Renal cortex interstitium (tissue), 11 donors: ENCODE data around the gene ATP6V0D1. TPM values are rescaled to one million over a fixed set of nuclear protein-coding genes. Genes with fewer than 3 reads are reported as not detected.
A peak's percentile ranks its signal among the peaks of the same experiment; 100 is the strongest.
"Not testable (repeated sequence)": the region's sequence is repeated elsewhere in the genome, so short reads cannot be mapped to it uniquely, and the experiment has no call there.

ENCODE experiments used
- DNase-seq, 11 donors: peaks; one replicate each; pipeline ENCODE4 v3.0.0-alpha.2; 2013; ENCODE audit warnings: low read depth in 9 of 11, low spot score in 4 of 11; ENCODE audit errors: extremely low read depth in 1 of 11
- polyA plus RNA-seq, 3 donors: library from polyadenylated mRNA; unstranded; fragments of 120-200 nt; gene quantifications; one replicate each; pipeline ENCODE4 v1.2.1, GENCODE V29; 2013; ENCODE audit not compliant: insufficient read length in 3 of 3

The ATP6V0D1 gene
- polyA plus RNA-seq, 3 donors, result 84.1 to 99.9 (median 90.5) TPM

DNA sequence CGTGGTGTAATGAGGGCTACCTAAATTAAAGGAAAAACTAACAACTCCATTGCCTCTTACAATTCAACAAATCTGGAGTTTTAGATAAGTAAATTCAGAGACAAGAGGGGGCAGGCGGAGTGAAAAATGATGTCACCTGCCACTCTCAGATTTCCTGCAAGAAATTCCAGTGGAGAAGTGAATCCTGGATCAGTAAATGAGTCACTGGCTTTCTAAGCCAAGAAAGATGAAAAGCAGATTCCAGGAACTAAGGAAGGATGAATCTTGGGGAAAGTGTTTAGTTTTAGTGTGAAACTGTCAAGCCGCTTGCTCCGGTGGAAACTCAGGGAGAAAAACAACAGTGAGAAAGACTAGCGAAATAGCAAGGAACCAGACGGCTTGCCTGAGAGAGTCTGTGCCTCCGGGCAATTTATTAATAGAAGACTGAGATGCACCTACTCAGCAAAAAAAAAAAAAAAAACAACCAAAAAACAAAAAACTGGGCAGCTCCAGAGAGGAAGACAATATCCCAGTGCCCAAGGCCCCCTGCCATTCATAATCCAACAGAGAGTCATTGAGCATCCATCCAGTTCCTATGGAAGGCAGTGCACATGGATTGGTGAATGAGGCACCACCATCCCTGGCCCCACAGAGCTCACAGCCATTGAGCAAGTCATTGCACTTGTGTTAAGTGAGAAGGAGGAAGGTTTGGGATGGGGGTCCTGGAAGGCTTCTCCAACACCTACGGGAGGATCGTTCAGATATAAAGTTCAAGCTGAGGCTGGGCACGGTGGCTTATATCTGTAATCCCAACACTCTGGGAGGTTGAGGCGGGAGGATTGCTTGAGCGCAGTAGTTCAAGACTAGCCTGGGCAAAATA lies 35.6 kb upstream of the ATP6V0D1 start:
- no peak for DNase-seq

DNA sequence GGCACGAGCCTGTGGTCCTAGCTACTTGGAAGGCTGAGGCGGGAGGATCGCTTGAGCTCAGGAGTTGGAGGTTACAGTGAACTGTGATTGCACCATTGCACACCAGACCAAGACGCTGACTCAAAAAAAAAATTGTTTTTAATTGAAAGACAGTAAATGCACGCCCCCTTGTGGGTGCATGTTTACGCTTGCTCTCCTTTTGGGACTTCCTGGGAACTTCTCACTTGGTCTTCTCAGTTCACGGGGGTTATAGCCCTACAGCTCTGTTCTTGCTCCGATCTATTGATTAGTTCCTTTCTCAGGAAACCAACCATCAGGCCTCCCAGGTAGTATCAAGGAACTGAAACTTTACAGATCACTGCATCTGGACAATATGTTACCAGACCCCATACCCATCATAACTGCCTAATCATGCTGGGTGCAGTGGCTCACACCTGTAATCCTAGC lies 33.4 kb upstream of the ATP6V0D1 start:
- peak in 1 of 11 donors; percentile 60 for DNase-seq

DNA sequence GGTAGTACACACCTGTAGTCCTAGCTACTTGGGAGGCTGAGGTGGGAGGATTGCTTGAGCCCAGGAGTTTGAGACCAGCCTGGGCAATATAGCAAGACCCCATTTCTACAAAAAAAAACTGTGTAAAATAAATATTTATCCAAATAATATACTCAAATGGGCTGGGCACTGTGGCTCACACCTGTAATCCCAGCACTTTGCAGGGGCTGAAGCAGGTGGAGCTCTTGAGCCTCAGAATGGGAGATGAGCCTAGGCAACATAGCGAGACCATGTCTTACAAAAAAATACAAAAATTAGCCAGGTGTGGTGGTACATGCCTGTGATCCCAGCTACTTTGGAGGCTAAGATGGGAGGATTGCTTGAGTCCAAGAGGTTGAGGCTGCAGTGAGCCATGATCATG lies 32.9 kb upstream of the ATP6V0D1 start:
- not testable (repeated sequence) for DNase-seq

DNA sequence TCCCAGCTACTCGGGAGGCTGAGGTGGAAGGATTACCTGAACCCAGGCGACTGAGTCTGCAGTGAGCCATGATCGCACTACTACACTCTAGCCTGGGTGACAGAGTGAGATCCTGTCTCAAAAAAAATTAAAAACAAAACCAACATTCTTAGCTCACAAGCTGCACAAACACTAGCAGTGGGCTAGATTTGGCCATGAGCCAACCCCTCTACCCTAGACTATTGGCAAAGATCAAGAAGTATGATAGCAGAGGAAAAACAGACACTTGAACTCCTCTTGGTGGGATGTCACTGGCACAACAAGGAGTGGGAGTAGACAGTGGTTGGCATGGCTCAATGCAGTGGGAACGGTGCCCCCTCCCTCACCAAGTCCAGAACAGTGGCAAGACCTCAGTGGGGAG lies 28.1 kb upstream of the ATP6V0D1 start:
- no peak for DNase-seq

DNA sequence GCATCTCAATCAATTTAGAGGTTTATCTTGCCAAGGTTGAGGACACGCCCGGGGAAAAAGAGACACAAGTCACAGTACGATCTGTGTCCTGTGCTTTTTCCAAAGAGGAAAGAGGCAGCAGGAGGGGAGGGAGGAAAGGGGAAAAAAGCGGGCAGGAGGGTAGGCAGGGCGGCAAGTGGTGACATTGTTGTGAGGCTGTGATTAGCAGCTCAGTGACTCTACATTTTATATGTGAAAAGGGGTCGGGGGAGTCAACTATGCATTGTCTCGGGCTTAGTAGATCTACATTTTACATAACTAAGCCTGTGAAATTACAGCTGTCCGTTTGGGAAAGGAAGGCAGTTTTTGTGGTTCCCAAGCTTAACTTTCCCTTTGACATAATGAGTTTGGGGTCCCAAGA lies 25.5 kb upstream of the ATP6V0D1 start:
- no peak for DNase-seq

DNA sequence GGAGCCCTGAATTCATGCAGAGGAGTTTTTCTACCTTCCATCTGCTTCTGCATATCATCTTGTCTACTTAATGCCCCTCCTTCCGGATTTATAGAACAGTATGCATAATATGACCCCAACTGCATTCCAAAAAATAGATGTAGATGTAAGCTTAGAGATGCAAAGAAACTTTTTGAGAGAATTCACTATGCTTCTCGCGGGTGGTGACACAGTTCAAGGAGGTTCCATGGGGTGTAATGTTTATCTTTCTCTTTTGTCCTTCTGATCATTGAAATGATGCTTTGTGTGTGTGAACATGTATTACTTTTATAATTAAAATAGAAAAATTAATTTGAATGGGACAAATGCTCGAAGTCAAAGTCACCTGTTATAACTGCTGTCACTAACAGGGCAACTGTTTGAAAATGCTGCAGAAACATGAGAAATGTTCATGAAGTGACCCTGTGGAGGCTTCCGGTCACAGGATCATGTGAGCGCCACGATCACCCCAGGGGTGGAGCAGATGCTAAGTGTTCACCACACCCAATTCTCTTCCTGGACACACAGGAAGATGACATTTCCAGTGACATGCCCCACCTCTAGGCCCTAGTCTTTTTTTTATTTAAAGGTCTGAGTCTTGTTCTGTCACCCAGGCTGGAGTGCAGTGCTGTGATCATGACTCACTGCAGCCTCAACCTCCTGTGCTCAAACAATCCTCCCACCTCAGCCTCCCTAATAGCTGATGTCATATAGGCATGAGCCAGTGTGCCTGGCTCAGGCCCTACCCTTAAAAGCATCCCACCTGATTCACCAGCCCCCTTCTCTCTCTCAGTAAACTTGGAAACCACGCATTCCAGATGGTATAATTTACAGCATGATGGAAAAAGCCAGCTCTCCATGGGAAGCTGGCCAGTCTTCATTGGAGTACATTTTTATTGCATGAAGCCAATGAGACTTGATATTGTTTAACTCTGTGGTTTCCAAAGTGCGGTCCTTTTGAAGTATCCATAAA lies 23.4 kb upstream of the ATP6V0D1 start:
- DNase-seq, result no peak

DNA sequence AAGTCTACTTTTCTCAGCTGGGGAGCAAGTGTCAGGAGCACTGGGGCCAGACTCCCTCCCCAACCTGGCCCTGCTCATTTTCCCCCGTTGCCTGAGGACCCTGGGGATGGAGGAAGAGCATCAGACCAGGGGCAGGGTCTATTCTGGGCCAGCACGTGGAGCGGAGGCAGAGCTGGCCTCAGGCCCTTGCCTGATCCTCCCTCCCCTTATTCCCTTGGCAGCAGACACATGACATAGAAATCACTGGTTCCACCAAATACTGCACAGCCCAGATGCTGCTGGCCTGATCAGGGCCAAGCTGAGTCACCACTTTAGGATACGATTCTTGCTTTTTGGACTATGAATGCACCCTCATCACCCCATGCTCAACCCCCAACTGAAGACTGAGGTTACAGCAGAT lies 18.1 kb upstream of the ATP6V0D1 start:
- DNase-seq, result no peak

DNA sequence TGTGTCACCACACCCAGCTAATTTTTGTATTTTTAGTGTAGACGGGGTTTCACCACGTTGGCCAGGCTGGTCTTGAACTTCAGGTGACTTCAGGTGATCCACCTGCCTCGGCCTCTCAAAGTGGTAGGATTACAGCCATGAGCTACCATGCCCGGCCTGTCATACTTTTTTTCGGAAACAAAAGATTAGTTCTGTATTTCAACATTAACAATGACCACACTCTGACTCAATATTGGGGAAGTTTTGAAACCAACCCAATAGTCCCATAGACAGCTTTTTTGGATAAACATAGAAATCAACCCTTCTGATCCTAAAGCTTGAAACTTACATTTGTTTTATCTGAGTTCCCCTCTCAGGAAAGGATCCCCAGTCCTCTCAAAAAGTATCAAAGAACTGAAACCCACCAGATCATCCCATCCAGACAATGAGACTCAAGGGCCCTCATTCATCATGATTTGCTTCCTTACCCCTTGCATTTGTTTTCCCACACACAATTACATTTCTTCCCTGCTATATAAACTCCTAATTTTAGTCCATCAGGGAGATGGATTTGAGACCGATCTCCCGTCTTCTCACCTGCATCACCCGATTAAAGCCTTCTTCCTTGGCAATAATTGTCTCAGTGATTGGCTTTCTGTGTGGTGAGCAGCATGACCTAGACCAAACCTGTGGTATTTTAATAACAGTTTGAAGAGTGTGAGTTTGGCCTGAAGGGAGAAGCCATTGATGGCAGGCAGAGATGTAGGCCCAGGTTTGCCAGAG lies 9.6 kb upstream of the ATP6V0D1 start:
- no peak for DNase-seq

DNA sequence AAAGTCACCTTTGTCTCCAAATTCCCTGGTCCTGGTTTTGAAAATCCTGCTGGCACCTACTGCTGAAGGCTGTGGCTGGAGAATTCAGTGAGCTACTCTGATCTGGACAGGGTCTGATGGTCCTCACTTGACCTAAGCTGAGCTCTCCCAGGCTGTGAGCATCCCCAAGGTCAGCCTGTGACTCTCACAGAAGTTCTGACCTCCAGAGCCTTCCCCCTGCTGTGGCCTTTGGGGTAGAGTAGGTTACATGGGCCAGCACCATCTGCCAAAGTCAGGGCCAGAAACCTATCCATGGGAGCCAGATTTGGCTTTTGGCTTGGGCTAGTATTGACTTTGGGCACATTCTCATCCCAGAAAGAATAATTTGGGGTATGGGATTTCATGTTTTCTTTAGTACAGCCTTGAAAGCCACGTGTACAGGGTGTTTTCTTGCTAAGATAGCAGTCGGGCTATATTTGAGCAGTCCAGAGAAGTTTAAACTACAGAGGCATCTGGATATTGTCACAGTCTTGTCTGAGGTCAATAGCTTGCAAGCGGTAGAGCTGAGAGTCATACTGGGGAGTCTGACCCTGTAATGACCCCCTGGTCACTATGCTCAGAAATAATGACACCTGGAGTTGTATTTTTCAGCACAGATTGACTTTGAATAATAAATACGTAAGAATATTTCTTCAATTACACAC lies 8.6 kb upstream of the ATP6V0D1 start:
- no peak for DNase-seq

DNA sequence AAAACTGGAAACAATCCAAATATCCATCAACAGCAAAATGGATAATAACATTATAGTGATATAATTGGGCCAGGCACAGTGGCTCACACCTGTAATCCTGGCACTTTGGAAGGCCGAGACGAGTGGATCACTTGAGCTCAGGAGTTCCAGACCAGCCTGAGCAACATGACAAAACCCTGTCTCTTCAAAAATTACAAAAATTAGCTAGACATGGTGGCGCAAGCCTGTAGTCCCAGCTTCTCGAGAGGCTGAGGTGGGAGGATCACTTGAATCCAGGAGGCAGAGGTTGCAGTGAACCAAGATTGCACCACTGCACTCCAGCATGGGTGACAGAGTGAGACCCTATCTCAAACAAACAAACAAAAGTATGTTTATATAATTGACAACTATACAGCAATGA lies 6.6 kb upstream of the ATP6V0D1 start:
- DNase-seq, result not testable (repeated sequence)

DNA sequence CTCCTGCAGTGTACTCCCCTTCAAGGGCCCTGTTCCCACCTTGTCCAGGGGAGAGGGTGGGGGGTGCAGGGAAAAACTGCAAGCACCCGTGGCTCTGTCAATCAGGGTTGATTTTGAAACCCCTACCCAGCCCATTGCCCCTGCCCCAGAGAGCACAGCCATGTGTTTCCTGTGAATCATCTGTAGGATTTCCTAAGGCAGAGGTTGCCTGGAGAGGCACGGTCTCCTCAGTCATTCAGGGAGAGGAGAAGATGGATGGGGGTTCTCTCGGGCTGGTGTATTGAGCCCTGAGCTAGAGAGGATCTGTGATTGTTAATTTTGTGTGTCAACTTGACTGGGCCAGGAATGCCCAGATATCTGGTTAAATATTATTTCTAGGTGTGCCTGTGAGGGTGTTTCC lies 5.8 kb upstream of the ATP6V0D1 start:
- DNase-seq, result no peak

DNA sequence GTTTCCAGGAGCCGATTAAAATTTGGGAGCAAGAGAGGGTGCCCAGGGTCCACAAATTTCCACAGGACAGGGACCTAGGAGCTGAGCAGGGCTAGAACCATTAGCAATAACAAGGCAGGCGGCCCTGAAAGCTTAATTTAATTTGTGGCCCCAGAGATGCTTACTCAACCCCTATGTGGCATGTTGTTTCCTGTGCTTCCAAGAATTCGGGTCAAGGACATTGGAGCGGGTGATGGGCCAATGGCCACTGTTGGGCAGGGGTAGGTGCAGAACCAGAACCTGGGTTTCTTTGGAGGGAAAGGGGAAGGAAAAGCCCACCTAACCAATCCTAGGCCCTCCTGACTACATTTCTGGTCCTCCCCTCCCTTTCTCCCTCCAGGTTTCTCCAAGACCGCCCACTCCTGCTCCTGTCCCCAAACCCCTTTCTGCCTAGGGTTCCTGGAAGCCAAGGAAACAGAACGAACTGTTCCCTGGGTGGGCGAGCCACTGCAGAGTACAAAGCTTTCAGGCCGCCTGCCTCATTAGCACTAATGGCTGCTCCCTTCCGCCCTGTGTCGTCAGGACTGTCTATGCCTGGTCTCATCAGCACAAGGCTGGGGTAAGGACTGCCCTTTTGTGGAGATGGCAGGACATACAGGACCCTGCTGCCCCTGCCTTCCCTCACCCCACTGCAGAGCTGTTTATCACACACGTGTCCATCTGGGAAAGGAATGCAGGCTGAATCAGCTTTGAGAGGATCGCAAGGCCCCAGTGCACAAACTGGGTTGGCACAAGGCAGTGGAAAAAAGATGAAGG lies 3.0 kb upstream of the ATP6V0D1 start:
- no peak for DNase-seq

DNA sequence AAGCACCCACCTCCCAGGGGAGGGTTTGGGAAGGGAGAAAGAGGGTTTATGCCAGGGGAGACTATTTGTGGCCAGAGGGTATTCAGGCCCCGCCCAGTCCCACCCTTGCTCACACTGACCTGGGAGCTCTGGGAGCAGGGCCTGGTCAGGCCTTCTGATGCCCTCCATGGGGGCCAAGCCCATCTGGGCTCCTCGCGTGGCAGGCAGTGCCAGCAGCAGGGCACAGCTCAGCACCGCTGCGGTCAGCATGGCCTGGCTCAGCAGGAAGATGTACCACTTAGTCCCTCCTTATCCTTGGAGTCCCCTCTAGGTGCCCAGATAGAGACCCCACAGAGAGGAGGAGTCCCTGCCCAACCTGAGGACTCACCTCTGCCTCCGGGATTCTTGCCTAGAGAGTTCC lies 2.2 kb upstream of the ATP6V0D1 start, which contains the start of gene AGRP:
TSS of gene AGRP (minus strand) at position 398 of the 400 bp plus-strand sequence. CDS start at position 249, 149 bp downstream.
- no peak for DNase-seq

DNA sequence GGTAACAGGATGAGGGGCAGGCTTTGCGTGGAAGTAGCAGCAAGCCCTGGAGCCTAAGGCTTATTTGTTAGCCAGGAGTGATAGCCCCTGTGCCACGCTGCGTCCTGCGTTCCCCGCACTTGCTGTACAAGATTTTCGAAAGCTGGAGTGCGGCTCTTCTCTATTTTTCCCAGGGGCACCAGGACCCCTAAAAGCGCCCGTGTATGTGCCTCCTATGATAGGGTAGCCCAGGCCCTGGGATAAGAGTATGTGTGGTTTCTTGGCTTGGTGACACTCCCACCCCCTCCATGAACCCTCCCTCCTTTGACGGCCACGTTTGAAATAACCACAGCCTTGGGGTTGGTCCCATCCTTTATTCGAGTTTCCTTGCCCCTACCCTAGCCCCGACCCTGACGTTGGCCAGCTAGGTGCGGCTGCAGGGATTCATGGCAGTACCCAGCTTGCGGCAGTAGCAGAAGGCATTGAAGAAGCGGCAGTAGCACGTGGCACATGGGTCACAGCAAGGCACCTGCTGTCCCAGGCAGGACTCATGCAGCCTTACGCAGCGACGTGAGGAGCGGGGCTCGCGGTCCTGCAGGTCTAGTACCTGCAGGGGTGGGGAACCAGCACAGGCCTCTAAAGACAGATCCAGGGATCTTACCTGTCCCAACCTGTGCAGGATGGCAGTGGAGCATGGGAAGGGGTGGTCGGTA lies 1.4 kb upstream of the ATP6V0D1 start:
- DNase-seq, result no peak

DNA sequence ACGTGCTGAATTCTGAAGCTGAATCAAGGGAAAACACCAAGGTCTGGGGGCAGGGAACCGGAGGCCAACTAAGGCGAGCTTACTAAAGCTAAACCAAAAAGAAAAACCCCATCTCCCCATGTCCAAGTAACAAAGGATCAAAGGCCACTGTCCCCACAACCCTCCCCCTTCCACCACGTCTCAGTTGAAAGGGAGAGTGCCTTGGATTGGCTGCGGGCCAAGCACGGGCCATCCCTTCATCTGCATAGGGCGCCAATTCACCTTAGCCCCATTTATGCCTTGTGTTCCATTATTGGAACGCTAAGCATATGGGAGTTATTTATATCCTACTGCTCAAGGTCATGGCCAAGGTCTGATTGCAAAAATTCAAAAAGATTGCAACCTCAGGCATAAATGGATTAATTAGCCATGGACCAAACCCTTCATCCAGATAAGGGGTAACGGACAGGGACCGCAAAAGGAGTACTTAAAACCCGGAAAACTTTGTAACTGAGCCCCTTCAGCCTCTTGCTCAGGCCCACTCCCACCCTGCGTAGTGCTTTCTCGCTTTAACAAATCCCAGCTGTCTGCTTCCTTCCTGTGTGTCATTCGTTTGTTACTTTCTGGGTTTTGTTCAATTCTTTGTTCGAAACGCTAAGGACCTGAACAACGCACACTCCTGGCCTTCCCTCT lies 740 bp upstream of the ATP6V0D1 start:
- no peak for DNase-seq

DNA sequence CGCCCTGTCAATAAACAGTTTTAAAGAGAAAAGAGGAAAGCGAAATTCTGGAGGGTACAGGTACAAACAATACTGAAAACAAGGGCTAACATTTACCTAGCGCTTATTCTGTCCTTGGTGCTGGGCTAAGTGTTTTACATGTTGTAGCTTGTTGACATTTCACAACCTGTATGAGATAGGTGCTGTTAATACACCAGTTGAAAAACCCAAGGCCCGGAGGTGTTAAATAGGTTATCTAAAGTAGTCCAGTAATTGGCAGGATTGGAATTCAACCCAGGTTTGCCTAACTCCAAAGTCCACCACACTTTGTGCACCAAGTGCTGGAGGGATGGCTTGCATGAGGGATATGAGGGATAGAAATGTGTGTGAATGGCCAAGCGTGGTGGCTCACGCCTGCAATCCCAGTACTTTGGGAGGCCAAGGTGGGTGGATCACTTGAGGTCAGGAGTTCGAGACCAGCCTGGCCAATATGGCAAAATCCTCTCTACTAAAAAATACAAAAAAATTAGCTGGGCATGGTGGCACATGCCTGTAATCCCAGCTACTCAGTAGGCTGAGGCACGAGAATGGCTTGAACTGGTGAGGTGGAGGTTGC lies 2.9 kb downstream of the ATP6V0D1 start:
- DNase-seq, result no peak
